ENCODE data around the gene GPNMB.
A peak's percentile ranks its signal among the peaks of the same experiment; 100 is the strongest.

Gene GPNMB

GRCh38 chr7:23284871-23285270 is 38.3 kb downstream of the GPNMB start:
- DNase-seq: no peak
- no peak overlapping the region for H3K18ac ChIP-seq (ENCODE audit: low read length)
- no CpG with 5 or more reads among the region's 2 CpGs for WGBS (ENCODE audit: extremely low coverage, insufficient coverage, insufficient read length)
- H3K4ac ChIP-seq (ENCODE audit: low read depth, low read length): no peak overlapping the region
- no peak overlapping the region for H3K23ac ChIP-seq (ENCODE audit: low read length)
- H2AK5ac ChIP-seq (ENCODE audit: low read length): no peak overlapping the region
- no peak overlapping the region for H2BK12ac ChIP-seq (ENCODE audit: low read length)
- H2BK120ac ChIP-seq (ENCODE audit: insufficient read depth, low read length, poor library complexity): no peak overlapping the region
- no peak overlapping the region for H4K12ac ChIP-seq (ENCODE audit: low read depth, low read length)
- no peaks in the 10 kb centered on the region for H3K27me3 ChIP-seq (ENCODE audit: insufficient read depth, low read length)
- no peaks in the 10 kb centered on the region for H3K36me3 ChIP-seq (ENCODE audit: control insufficient read depth in 1 of 2, insufficient read depth in 2 of 2, low read length in 2 of 2)
- no peaks in the 10 kb centered on the region for H3K9me3 ChIP-seq (ENCODE audit: insufficient read depth, low read depth, low read length)
- H4K91ac ChIP-seq (ENCODE audit: low read depth, low read length): no peak overlapping the region
- H3K4me1 ChIP-seq (ENCODE audit: control insufficient read depth in 1 of 2, insufficient read depth in 2 of 2, low read length in 2 of 2): no peaks in the 10 kb centered on the region
- no peak overlapping the region for H2BK5ac ChIP-seq (ENCODE audit: low read depth, low read length, poor library complexity)
- H3K9ac ChIP-seq (ENCODE audit: low read length): no peak overlapping the region
- H3K4me3 ChIP-seq (ENCODE audit: low read depth, low read length): no peak overlapping the region
- no peak overlapping the region for H4K8ac ChIP-seq (ENCODE audit: low read depth, low read length)
- H3K27ac ChIP-seq (ENCODE audit: low read depth, low read length): no peak overlapping the region
- H3K4me2 ChIP-seq (ENCODE audit: low read length): no peak overlapping the region
- H3K79me1 ChIP-seq (ENCODE audit: low read length): no peaks in the 10 kb centered on the region
- H3K14ac ChIP-seq (ENCODE audit: low read length): no peak overlapping the region
- H2AFZ ChIP-seq (ENCODE audit: insufficient read depth, low read length, poor library complexity): no peak overlapping the region
- no peaks in the 10 kb centered on the region for H3K79me2 ChIP-seq (ENCODE audit: control insufficient read depth, insufficient read depth, low read length, poor library complexity)

GRCh38 chr7:23285657-23286646 is 39.4 kb downstream of the GPNMB start:
- Histone ChIP-seq H2BK12ac (ENCODE audit: low read length) (no peak overlapping the region), H3K27ac (ENCODE audit: low read depth, low read length) (no peak overlapping the region)
- WGBS (ENCODE audit: extremely low coverage, insufficient coverage, insufficient read length): 93% methylated on average over 2 of the region's 18 CpGs

GRCh38 chr7:23287612-23288011 is 41.0 kb downstream of the GPNMB start:
- H3K23ac ChIP-seq (ENCODE audit: low read length): no peak overlapping the region
- no peaks in the 10 kb centered on the region for H3K9me3 ChIP-seq (ENCODE audit: insufficient read depth, low read depth, low read length)
- H4K12ac ChIP-seq (ENCODE audit: low read depth, low read length): no peak overlapping the region
- H3K14ac ChIP-seq (ENCODE audit: low read length): no peak overlapping the region
- no peak overlapping the region for H4K91ac ChIP-seq (ENCODE audit: low read depth, low read length)
- no peaks in the 10 kb centered on the region for H3K36me3 ChIP-seq (ENCODE audit: control insufficient read depth in 1 of 2, insufficient read depth in 2 of 2, low read length in 2 of 2)
- no peak overlapping the region for H2BK120ac ChIP-seq (ENCODE audit: insufficient read depth, low read length, poor library complexity)
- no peak overlapping the region for H2BK12ac ChIP-seq (ENCODE audit: low read length)
- H3K27ac ChIP-seq (ENCODE audit: low read depth, low read length): no peak overlapping the region
- H3K79me1 ChIP-seq (ENCODE audit: low read length): no peaks in the 10 kb centered on the region
- H3K4me3 ChIP-seq (ENCODE audit: low read depth, low read length): no peak overlapping the region
- no peak overlapping the region for H3K4me2 ChIP-seq (ENCODE audit: low read length)
- no CpG with 5 or more reads among the region's 5 CpGs for WGBS (ENCODE audit: extremely low coverage, insufficient coverage, insufficient read length)
- no peak overlapping the region for H2BK5ac ChIP-seq (ENCODE audit: low read depth, low read length, poor library complexity)
- H2AFZ ChIP-seq (ENCODE audit: insufficient read depth, low read length, poor library complexity): no peak overlapping the region
- H3K18ac ChIP-seq (ENCODE audit: low read length): no peak overlapping the region
- H4K8ac ChIP-seq (ENCODE audit: low read depth, low read length): no peak overlapping the region
- peak in 1 of 2 donors; percentile 38 for DNase-seq
- no peak overlapping the region for H3K9ac ChIP-seq (ENCODE audit: low read length)
- H3K79me2 ChIP-seq (ENCODE audit: control insufficient read depth, insufficient read depth, low read length, poor library complexity): no peaks in the 10 kb centered on the region
- H3K27me3 ChIP-seq (ENCODE audit: insufficient read depth, low read length): no peaks in the 10 kb centered on the region
- H3K4me1 ChIP-seq (ENCODE audit: control insufficient read depth in 1 of 2, insufficient read depth in 2 of 2, low read length in 2 of 2): no peaks in the 10 kb centered on the region
- no peak overlapping the region for H2AK5ac ChIP-seq (ENCODE audit: low read length)
- no peak overlapping the region for H3K4ac ChIP-seq (ENCODE audit: low read depth, low read length)

More at GRCh38 chr7:23285657-23286646, 39.4 kb downstream of the GPNMB start:
- Histone ChIP-seq H2AK5ac (ENCODE audit: low read length) (no peak overlapping the region), H3K27me3 (ENCODE audit: insufficient read depth, low read length) (no peaks in the 10 kb centered on the region), H3K79me1 (ENCODE audit: low read length) (no peaks in the 10 kb centered on the region), H3K4me1 (ENCODE audit: control insufficient read depth in 1 of 2, insufficient read depth in 2 of 2, low read length in 2 of 2) (no peaks in the 10 kb centered on the region), H4K91ac (ENCODE audit: low read depth, low read length) (no peak overlapping the region), H3K4me2 (ENCODE audit: low read length) (no peak overlapping the region), H3K9me3 (ENCODE audit: insufficient read depth, low read depth, low read length) (no peaks in the 10 kb centered on the region), H3K14ac (ENCODE audit: low read length) (no peak overlapping the region), H3K36me3 (ENCODE audit: control insufficient read depth in 1 of 2, insufficient read depth in 2 of 2, low read length in 2 of 2) (no peaks in the 10 kb centered on the region), H4K8ac (ENCODE audit: low read depth, low read length) (no peak overlapping the region), H3K4ac (ENCODE audit: low read depth, low read length) (no peak overlapping the region), H3K23ac (ENCODE audit: low read length) (no peak overlapping the region), H2BK5ac (ENCODE audit: low read depth, low read length, poor library complexity) (no peak overlapping the region), H3K79me2 (ENCODE audit: control insufficient read depth, insufficient read depth, low read length, poor library complexity) (no peaks in the 10 kb centered on the region), H2AFZ (ENCODE audit: insufficient read depth, low read length, poor library complexity) (no peak overlapping the region), H3K18ac (ENCODE audit: low read length) (no peak overlapping the region), H4K12ac (ENCODE audit: low read depth, low read length) (no peak overlapping the region), H3K9ac (ENCODE audit: low read length) (no peak overlapping the region), H2BK120ac (ENCODE audit: insufficient read depth, low read length, poor library complexity) (no peak overlapping the region), H3K4me3 (ENCODE audit: low read depth, low read length) (no peak overlapping the region)
- DNase-seq: no peak

GRCh38 chr7:23290993-23291392 is 44.4 kb downstream of the GPNMB start:
- Histone ChIP-seq H3K79me1 (ENCODE audit: low read length) (no peaks in the 10 kb centered on the region), H2BK120ac (ENCODE audit: insufficient read depth, low read length, poor library complexity) (no peak overlapping the region), H3K4me1 (ENCODE audit: control insufficient read depth in 1 of 2, insufficient read depth in 2 of 2, low read length in 2 of 2) (no peaks in the 10 kb centered on the region), H3K9me3 (ENCODE audit: insufficient read depth, low read depth, low read length) (no peaks in the 10 kb centered on the region), H3K4me3 (ENCODE audit: low read depth, low read length) (no peak overlapping the region), H4K91ac (ENCODE audit: low read depth, low read length) (no peak overlapping the region), H3K18ac (ENCODE audit: low read length) (no peak overlapping the region), H4K12ac (ENCODE audit: low read depth, low read length) (no peak overlapping the region), H3K27ac (ENCODE audit: low read depth, low read length) (no peak overlapping the region), H4K8ac (ENCODE audit: low read depth, low read length) (no peak overlapping the region), H2BK12ac (ENCODE audit: low read length) (no peak overlapping the region), H3K27me3 (ENCODE audit: insufficient read depth, low read length) (no peaks in the 10 kb centered on the region), H3K4me2 (ENCODE audit: low read length) (no peak overlapping the region), H3K14ac (ENCODE audit: low read length) (no peak overlapping the region), H3K9ac (ENCODE audit: low read length) (no peak overlapping the region), H3K23ac (ENCODE audit: low read length) (no peak overlapping the region), H3K79me2 (ENCODE audit: control insufficient read depth, insufficient read depth, low read length, poor library complexity) (no peaks in the 10 kb centered on the region), H3K4ac (ENCODE audit: low read depth, low read length) (no peak overlapping the region), H2BK5ac (ENCODE audit: low read depth, low read length, poor library complexity) (no peak overlapping the region), H3K36me3 (ENCODE audit: control insufficient read depth in 1 of 2, insufficient read depth in 2 of 2, low read length in 2 of 2) (no peaks in the 10 kb centered on the region), H2AFZ (ENCODE audit: insufficient read depth, low read length, poor library complexity) (no peak overlapping the region), H2AK5ac (ENCODE audit: low read length) (no peak overlapping the region)
- no CpG with 5 or more reads among the region's 9 CpGs for WGBS (ENCODE audit: extremely low coverage, insufficient coverage, insufficient read length)
- DNase-seq: peak in 1 of 2 donors; percentile 17
